ENCODE data around the gene NSMF.

NSMF gene

GRCh38 chr9:137486141-137486490 is 27.0 kb upstream of the NSMF start:
- no peak for TF ChIP-seq POLR2A (IDR thresholded peaks at IDR 0.05; ENCODE audit: low read depth, low read length)
- DNase-seq (ENCODE audit: insufficient read length, low spot score): no peak
- no peak for FAIRE-seq

- no peak for FAIRE-seq
- TF ChIP-seq POLR2A (IDR thresholded peaks at IDR 0.05; ENCODE audit: low read depth, low read length): no peak
- no peak for DNase-seq (ENCODE audit: insufficient read length, low spot score)
These were observed 26.4 kb upstream of the NSMF start for GRCh38 chr9:137485343-137486140.

- FAIRE-seq: no peak
These were observed 25.6 kb upstream of the NSMF start for GRCh38 chr9:137484551-137485315.

GRCh38 chr9:137482094-137482781 is 23.1 kb upstream of the NSMF start:
- DNase-seq (ENCODE audit: insufficient read length, low spot score): peak; percentile 89
- FAIRE-seq: peak; percentile 98
- no peak for TF ChIP-seq POLR2A (IDR thresholded peaks at IDR 0.05; ENCODE audit: low read depth, low read length)

More at GRCh38 chr9:137484551-137485315, 25.6 kb upstream of the NSMF start:
- no peak for DNase-seq (ENCODE audit: insufficient read length, low spot score)
- TF ChIP-seq POLR2A (IDR thresholded peaks at IDR 0.05; ENCODE audit: low read depth, low read length): no peak

- no peak for TF ChIP-seq POLR2A (IDR thresholded peaks at IDR 0.05; ENCODE audit: low read depth, low read length)
- DNase-seq (ENCODE audit: insufficient read length, low spot score): no peak
- no peak for FAIRE-seq
These were observed 21.9 kb upstream of the NSMF start for GRCh38 chr9:137480686-137481683.

- no peak for TF ChIP-seq POLR2A (IDR thresholded peaks at IDR 0.05; ENCODE audit: low read depth, low read length)
- FAIRE-seq: no peak
- DNase-seq (ENCODE audit: insufficient read length, low spot score): no peak
These were observed 21.0 kb upstream of the NSMF start for GRCh38 chr9:137479892-137480685.

GRCh38 chr9:137478962-137479861 is 20.1 kb upstream of the NSMF start:
- DNase-seq (ENCODE audit: insufficient read length, low spot score) (no peak), FAIRE-seq (no peak)
- TF ChIP-seq POLR2A (IDR thresholded peaks at IDR 0.05; ENCODE audit: low read depth, low read length): no peak

- TF ChIP-seq POLR2A (IDR thresholded peaks at IDR 0.05; ENCODE audit: low read depth, low read length): no peak
- DNase-seq (ENCODE audit: insufficient read length, low spot score): no peak
- FAIRE-seq: no peak
These were observed 19.5 kb upstream of the NSMF start for GRCh38 chr9:137478613-137478961.

- no peak for TF ChIP-seq POLR2A (IDR thresholded peaks at IDR 0.05; ENCODE audit: low read depth, low read length)
- DNase-seq (ENCODE audit: insufficient read length, low spot score): no peak
- FAIRE-seq: no peak
These were observed 18.9 kb upstream of the NSMF start for GRCh38 chr9:137477778-137478612.

- no peak for TF ChIP-seq POLR2A (IDR thresholded peaks at IDR 0.05; ENCODE audit: low read depth, low read length)
- DNase-seq (ENCODE audit: insufficient read length, low spot score) (no peak), FAIRE-seq (no peak)
These were observed 17.7 kb upstream of the NSMF start for GRCh38 chr9:137476856-137477255.

GRCh38 chr9:137475666-137476065 is 16.5 kb upstream of the NSMF start:
- DNase-seq (ENCODE audit: insufficient read length, low spot score): no peak
- no peak for TF ChIP-seq POLR2A (IDR thresholded peaks at IDR 0.05; ENCODE audit: low read depth, low read length)
- FAIRE-seq: no peak

Data from H54 (cell line).